ENCODE results near the gene HERC3. TPM values are rescaled to one million over a fixed set of nuclear protein-coding genes. Genes with fewer than 3 reads are reported as not detected.

HERC3 gene
- total RNA-seq, 4 donors from 2014 or later: 45.0 to 60.7 (median 51.9) TPM

GRCh38 chr4:88618782-88619485 is 26.7 kb downstream of the HERC3 start:
- H3K36me3 ChIP-seq: peaks cover 0 to 1% of the 10 kb centered on the region in 2 donors
- H3K4me3 ChIP-seq: no peak overlapping the region
- peaks cover 0 to under 1% (median 0%) of the 10 kb centered on the region in 3 donors for H3K9me3 ChIP-seq
- H3K4me1 ChIP-seq: peaks cover 0 to 31% (median 5%) of the 10 kb centered on the region in 3 donors
- H3K27ac ChIP-seq: peak overlapping the region in 1 of 4 donors; percentile 9
- no peaks in the 10 kb centered on the region for H3K27me3 ChIP-seq
- ATAC-seq: no peak
- no peak for TF ChIP-seq POLR2AphosphoS5 (IDR thresholded peaks at IDR 0.05)
- TF ChIP-seq CTCF (IDR thresholded peaks at IDR 0.05): no peak
- no peak for TF ChIP-seq POLR2A (IDR thresholded peaks at IDR 0.05)
- TF ChIP-seq EP300 (IDR thresholded peaks at IDR 0.05): no peak
- 60 to 85% methylated on average over 2 to 3 of the region's 3 CpGs for WGBS, 2 donors (ENCODE audit: low coverage in 1 of 2)

DNA sequence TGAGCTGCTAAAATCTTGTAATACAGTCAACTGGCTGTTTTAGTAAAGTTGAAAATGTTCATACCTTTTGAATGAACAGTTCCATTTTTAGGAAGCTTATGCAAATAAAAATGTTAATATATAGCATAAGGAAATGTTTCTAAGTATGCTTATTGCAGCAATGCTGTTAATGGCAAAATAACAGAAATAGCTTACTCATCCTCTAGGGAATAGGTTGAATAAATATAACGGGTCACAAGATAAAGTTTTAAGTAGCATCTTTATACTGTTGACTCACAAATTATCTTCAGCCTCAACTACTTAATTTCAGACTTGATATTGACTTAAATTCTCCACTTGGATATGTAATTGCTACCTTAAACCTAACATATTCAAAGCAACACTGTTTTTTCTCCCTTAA is 27.7 kb downstream of the HERC3 start:
- no peak overlapping the region for H3K27ac ChIP-seq
- H3K9me3 ChIP-seq: peaks cover 0 to 5% (median 0%) of the 10 kb centered on the region in 3 donors
- H3K36me3 ChIP-seq: peaks cover 0 to 4% of the 10 kb centered on the region in 2 donors
- H3K4me3 ChIP-seq: no peak overlapping the region
- no peak for ATAC-seq
- TF ChIP-seq POLR2A (IDR thresholded peaks at IDR 0.05) (no peak), EP300 (IDR thresholded peaks at IDR 0.05) (no peak), CTCF (IDR thresholded peaks at IDR 0.05) (no peak), POLR2AphosphoS5 (IDR thresholded peaks at IDR 0.05) (no peak)
- peaks cover 0 to 25% (median 5%) of the 10 kb centered on the region in 3 donors for H3K4me1 ChIP-seq
- no peaks in the 10 kb centered on the region for H3K27me3 ChIP-seq
- WGBS, 2 donors (ENCODE audit: low coverage in 1 of 2): 35 to 80% methylated on average over 1 of the region's 1 CpG

DNA sequence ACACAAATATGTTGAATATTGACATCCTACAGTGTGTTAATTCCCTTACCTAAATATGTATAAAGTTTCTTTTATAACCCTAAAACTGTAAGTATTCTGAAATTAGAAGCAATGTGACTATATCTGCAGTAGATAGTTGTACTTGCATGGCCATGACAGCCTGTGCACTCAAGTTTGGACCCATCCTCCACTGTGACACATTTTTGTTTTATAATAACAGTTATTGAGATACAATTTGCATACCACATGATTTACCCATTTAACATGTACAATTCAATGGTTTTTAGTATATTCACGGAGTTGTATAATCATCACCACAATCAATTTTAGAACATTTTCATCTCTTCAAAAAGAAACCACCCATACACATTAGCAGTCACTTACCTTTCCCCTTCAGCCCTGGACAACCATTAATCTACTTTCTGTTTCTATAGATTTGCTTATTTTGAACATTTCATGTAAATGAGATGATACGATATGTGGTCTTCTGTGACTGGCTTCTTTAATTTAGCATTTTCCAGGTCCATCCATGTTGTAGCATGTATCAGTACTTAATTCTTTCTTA is 29.6 kb downstream of the HERC3 start:
- Histone ChIP-seq H3K27me3 (no peaks in the 10 kb centered on the region), H3K9me3 (peaks cover 0 to 5% (median 0%) of the 10 kb centered on the region in 3 donors), H3K4me3 (no peak overlapping the region), H3K4me1 (peaks cover 0 to 16% (median 5%) of the 10 kb centered on the region in 3 donors), H3K27ac (no peak overlapping the region), H3K36me3 (peaks cover 0 to 4% of the 10 kb centered on the region in 2 donors)
- ATAC-seq: no peak
- WGBS, 2 donors (ENCODE audit: low coverage in 1 of 2): 93 to 100% methylated on average over 1 to 2 of the region's 2 CpGs
- no peak for TF ChIP-seq CTCF (IDR thresholded peaks at IDR 0.05)
- TF ChIP-seq POLR2AphosphoS5 (IDR thresholded peaks at IDR 0.05): no peak
- no peak for TF ChIP-seq POLR2A (IDR thresholded peaks at IDR 0.05)
- TF ChIP-seq EP300 (IDR thresholded peaks at IDR 0.05): no peak

- 77 to 90% methylated on average over 3 of the region's 3 CpGs for WGBS, 2 donors (ENCODE audit: low coverage in 1 of 2)
- Histone ChIP-seq H3K27me3 (no peaks in the 10 kb centered on the region), H3K27ac (no peak overlapping the region), H3K4me1 (peaks cover 0 to 12% (median 5%) of the 10 kb centered on the region in 3 donors), H3K4me3 (no peak overlapping the region), H3K9me3 (peaks cover 0 to 5% (median 0%) of the 10 kb centered on the region in 3 donors), H3K36me3 (peaks cover 0 to 4% of the 10 kb centered on the region in 2 donors)
- no peak for ATAC-seq
- TF ChIP-seq CTCF (IDR thresholded peaks at IDR 0.05) (no peak), EP300 (IDR thresholded peaks at IDR 0.05) (no peak), POLR2AphosphoS5 (IDR thresholded peaks at IDR 0.05) (no peak), POLR2A (IDR thresholded peaks at IDR 0.05) (no peak)
Observed at GRCh38 chr4:88623097-88623496, 30.8 kb downstream of the HERC3 start.

All from gastroesophageal sphincter (tissue), 4 donors.